GM21717 (cell line): ENCODE data around the gene EPHA10.
"Not testable (repeated sequence)": the region's sequence is repeated elsewhere in the genome, so short reads cannot be mapped to it uniquely, and the experiment has no call there.

Experiments used
- ATAC-seq: cut with Tn5 transposase; IDR thresholded peaks from one replicate; pipeline ENCODE4 v1.9.1; 2021; ENCODE audit warnings: mild to moderate bottlenecking, moderate library complexity; ENCODE audit not compliant: unreplicated experiment

EPHA10 gene

GRCh38 chr1:37776946-37777516 is 12.1 kb upstream of the EPHA10 start:
- ATAC-seq = no peak

- not testable (repeated sequence) for ATAC-seq
Measured at GRCh38 chr1:37771440-37771839, 6.5 kb upstream of the EPHA10 start.

- ATAC-seq = no peak
Measured at GRCh38 chr1:37767488-37767887, 2.6 kb upstream of the EPHA10 start.

- ATAC-seq = no peak
Measured at GRCh38 chr1:37765916-37766664, 1.2 kb upstream of the EPHA10 start.

GRCh38 chr1:37764414-37764825 is 500 bp downstream of the EPHA10 start:
- no peak for ATAC-seq

GRCh38 chr1:37763791-37764413 is 1.0 kb downstream of the EPHA10 start:
- ATAC-seq = no peak

- no peak for ATAC-seq
Measured at GRCh38 chr1:37762516-37762915, 2.4 kb downstream of the EPHA10 start.

GRCh38 chr1:37761416-37762095 is 3.4 kb downstream of the EPHA10 start:
- ATAC-seq = no peak

- no peak for ATAC-seq
Measured at GRCh38 chr1:37759451-37759850, 5.5 kb downstream of the EPHA10 start.

- no peak for ATAC-seq
Measured at GRCh38 chr1:37755951-37756560, 8.9 kb downstream of the EPHA10 start.

- ATAC-seq = peak; percentile 56
Measured at GRCh38 chr1:37755290-37755689, 9.6 kb downstream of the EPHA10 start.

- ATAC-seq = no peak
Measured at GRCh38 chr1:37753473-37754321, 11.2 kb downstream of the EPHA10 start.

GRCh38 chr1:37752583-37753471 is 12.1 kb downstream of the EPHA10 start:
- no peak for ATAC-seq

GRCh38 chr1:37752213-37752582 is 12.7 kb downstream of the EPHA10 start:
- ATAC-seq = no peak

GRCh38 chr1:37748565-37748964 is 16.4 kb downstream of the EPHA10 start:
- no peak for ATAC-seq

GRCh38 chr1:37746806-37747205 is 18.1 kb downstream of the EPHA10 start:
- ATAC-seq = no peak

- ATAC-seq = no peak
Measured at GRCh38 chr1:37741662-37742061, 23.3 kb downstream of the EPHA10 start.

- ATAC-seq = no peak
Measured at GRCh38 chr1:37741130-37741529, 23.8 kb downstream of the EPHA10 start.

- no peak for ATAC-seq
Measured at GRCh38 chr1:37739222-37739621, 25.7 kb downstream of the EPHA10 start.
